ENCODE data around the gene PNPLA7.

- TF ChIP-seq CTCF (IDR thresholded peaks at IDR 0.05 in 4 of 5, conservative IDR thresholded peaks at IDR 0.05 in 1 of 5) = no peak
- no peak for TF ChIP-seq POLR2A (IDR thresholded peaks at IDR 0.05)
These were observed 56.7 kb downstream of the PNPLA7 start for GRCh38 chr9:137493364-137494103.

Data from gastrocnemius medialis (tissue), 4 donors.